OCI-LY1 (cell line): ENCODE measurements around the gene PIEZO1.

Experiments
- CTCF ChIP-seq: fragments of 200-600 bp; sonication (generic), shearing (Covaris generic); IDR thresholded peaks from 2 replicates; pipeline ENCODE4 v1.5.1; 2017; ENCODE audit warnings: mild to moderate bottlenecking, antibody characterized with exemption, low read length, moderate library complexity, mixed read lengths
- EZH2 ChIP-seq: fragments of 200-600 bp; sonication (generic), shearing (Covaris generic); IDR thresholded peaks from 2 replicates; pipeline ENCODE4 v1.8.0; 2017; ENCODE audit warnings: borderline replicate concordance, mixed run types, mild to moderate bottlenecking, antibody characterized with exemption, low read length, moderate library complexity, mixed read lengths

DNA sequence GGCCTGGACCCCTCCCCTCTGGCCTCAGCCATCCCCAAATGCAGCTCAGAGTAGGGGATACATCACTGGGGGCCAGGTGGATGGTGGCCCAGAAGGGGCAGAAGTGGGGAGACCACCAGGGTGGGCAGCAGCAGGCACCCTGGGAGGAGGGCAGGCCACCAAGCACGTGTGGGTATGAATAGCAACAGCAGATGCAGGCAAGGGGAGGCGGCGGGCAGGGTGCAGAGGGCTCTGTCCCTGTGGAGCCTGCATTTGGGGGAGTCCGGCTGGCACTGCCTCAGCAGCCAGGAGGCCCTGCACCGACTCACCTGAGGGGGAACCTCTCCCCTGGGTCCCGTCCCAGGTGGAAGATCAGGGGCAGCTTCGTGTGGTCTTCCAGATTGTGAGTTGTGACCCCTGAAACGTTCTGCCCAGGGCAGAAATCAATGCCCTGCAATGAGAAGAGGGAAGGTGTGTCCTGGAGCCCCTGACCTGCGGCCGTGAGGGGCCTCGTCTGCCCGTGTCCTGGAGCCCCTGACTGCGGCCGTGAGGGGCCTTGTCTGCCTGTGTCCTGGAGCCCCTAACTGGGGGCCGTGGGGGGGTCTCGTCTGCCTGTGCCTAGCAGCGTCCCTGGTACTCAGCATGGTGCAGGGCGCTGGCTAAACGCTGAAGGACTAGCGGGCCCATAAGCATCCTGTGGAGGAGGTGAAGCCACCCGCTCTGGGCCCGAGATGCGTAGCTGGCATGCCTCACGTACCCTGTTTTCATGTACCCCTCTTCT is 37.4 kb upstream of the PIEZO1 start:
- TF ChIP-seq CTCF: no peak
- TF ChIP-seq EZH2: no peak
